NCI-H2081 treated with DMSO at 0.1 percent for 48 hours (cell line): Measurements from ENCODE around the gene CRB2.

Experiments used
- DNase-seq: peaks from one replicate; lab custom pipeline; 2025; lab: John Stamatoyannopoulos, UW

Gene CRB2

DNA sequence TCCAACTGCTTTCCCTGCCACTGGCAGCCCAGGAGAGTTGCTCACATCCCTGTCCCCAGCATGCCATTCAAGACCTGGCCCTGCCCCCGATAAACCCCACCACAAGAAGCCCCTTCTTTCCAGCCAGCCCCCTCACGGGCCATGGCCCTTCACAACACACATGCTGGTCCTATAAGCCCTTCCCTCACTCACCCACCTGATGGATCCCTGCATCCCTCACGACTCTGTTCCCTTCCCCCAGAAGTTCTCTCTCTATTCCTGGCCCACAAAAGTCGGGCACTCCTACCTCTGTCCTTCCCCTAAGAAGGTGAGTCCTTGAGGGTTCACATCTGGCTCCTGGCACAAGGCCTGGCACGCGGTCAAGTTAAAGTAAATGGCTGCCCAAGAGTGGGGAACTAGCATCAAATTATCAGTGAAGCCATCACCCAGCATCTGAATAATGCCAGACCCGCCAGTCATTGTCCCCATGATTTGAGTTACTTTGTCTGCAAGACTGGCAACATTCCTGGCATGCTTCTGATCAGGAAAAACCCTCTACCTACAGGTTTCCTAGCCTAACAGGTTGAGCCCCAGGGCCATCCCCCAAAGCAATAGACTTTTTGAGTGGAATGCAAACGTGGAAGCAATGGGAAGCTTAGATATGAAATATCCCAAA is 65.9 kb downstream of the CRB2 start:
- DNase-seq = no peak

DNA sequence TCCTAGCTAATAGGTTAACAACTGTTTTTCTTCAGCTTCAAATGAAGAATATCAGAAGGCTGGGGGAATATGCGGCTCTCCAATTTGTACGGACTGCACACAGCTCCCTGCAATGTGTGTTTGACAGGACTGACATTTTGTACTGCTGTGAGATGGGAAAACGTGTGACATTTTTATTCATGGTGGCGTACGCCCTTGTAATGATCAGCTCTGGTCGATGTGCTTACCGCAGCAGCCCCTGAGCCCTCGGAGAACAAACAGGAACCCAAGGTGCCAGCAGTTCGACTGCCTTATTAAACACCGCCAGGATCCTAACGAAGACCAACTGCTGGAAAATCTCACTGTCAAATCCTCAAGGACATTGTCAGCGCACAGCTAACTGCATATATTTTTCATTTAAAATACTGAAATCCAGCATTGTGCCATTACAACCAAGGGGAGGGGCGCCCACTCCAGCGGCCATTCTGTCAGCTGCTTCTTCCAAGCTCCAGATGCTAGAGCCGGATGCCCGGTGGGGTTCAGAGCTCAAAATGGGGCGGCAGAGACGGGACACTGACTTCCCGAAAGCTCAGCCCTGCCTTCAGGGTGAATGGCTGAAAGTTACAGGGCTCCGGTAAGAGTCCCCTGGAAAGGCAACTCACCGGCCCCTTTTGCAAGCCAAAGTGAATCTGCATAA is 66.8 kb downstream of the CRB2 start:
- no peak for DNase-seq

DNA sequence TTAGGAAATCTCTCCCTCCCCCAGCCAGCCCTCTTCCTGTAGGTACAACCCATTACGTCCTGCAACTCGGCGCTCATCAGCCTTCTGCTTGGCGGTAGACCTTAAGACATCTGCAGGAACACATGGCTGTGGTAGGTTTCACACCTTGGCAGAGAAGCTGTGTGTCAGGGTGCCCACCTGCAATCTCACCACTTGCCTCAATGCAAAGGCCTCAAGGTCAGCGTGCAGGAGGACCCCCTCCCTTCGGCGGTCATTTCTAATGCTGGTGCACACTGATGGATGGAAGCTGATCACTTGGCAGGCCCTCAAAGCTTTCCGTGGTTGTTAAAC is 67.3 kb downstream of the CRB2 start:
- DNase-seq = no peak

DNA sequence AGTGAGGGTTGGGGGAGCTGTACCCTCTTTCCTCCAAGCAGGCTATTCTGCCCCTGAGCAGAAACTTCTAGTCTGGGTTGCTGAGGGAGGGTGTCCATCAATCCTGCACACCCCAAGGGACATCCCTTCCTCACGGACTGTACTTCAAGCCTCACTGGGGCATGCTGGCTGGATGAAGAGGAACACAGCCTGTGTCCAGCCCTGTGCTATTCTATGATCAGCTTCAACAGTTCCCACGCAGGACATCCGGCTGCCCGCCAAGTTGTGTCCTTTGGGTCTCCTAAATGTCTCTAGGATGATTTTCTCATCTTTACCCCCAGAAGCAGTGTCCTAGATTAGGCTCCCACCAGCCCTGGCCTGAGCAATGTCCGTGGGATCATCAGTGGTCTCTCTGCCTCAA is 68.1 kb downstream of the CRB2 start:
- no peak for DNase-seq

DNA sequence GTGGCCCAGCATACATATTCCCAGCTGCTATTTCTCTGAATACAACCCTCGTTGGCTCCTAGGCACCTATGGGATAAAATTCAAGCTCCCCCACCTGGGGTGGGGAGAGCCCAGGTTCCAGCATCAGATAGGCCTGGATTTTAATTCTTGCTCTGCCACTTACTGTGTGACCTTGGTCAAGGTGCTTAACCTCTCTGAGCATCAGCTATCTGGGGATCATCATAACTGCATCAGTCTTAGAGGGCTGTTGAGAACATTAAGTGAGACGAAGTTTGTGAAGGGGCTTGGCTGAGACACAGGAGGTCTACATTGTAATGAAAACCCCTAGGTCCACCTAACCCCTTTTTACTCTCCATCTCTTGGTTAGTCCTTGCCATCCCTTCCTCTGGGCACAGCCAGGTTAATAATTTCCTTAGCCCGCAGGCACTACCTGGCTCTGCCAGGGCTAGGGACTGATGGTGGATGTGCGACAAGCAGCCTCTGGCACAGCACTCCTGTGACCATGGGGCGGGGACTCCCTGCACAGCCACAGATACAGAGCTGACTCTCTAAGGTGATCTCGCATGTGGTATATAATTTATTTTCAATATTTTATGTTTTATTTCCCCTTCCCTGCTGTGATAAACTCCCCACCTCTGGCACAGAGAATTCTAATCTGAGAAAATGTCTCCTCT is 68.7 kb downstream of the CRB2 start:
- no peak for DNase-seq

DNA sequence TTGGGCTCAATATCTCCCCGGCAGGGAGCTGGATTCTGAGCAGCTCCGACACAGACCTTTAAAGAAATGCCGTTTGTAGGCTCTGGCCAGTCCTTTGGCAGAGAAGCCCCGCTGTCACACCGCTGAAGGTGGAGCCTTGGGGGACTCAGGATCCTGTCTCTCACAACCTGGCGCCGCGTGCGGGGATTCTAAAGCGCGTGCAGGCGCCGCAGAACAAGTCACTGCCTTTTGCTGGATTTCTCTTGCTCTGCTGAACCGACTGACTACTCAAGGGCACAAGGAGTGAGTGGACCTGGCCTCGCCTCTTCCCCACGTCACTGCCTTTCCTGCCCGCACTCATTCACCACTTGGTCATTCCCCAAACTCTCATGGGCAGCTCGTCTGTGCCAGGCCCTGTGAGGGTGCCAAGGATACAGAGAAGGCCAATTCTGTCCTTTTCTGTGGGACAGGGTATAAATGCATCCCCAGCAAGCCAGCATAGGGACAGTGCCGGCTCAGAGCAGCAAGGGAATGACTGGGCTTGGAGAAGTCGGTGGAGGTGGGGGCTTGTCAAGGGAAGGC is 69.3 kb downstream of the CRB2 start:
- DNase-seq = no peak

DNA sequence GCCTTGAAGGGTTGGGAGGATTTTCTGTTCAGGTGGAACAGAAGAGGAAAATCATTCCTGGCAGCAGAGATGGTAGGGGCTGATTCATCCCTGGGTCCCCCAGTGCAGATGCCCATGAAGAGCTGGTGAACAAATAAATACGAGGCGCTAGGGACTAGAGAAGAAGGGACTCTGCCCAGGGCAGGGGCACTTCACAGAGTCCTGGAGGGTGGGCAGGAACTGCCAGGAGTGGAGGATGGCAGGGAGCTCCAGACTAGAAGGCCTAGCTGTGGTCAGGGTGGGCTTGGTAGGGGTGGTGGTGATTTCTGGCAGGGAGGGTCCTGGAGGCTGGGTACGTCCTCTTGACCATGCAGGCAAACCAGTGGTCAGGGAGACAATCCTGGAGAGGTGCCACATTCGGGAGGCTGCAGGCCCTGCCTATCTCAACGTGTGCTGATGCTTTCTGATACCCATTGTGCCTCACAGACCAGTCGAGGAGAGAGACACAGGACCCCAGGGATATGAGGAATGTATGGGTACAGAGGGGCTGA is 69.9 kb downstream of the CRB2 start:
- DNase-seq = no peak

DNA sequence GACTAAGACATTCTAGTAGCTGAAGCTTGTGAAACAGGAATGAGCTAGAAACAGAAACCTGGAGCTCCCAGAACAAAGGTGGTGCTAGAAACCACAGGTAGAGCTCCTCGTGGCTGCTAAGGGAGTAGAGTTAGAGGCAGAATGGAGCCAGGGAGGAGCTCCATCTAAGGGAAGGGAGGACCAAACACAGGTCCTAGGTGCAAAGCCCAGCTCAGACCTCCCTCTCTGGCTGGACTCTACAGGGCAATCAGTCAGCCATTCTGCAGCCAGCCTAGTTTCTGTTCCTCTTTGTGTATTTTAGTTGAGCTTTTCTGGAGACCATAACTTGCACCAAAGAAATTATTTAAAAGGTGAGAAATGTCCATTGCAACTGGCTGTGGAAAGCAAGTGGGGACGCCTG is 70.4 kb downstream of the CRB2 start:
- no peak for DNase-seq
